T-helper 2 cell (primary cell): ENCODE results near the gene MFN2.
"Not testable (repeated sequence)": the region's sequence is repeated elsewhere in the genome, so short reads cannot be mapped to it uniquely, and the experiment has no call there.

ENCODE experiments used
- DNase-seq, 5 experiments: peaks; one replicate each; pipeline versions ENCODE4 v3.0.0 to v3.0.0-alpha.2; 2012 to 2022

Gene MFN2

DNA sequence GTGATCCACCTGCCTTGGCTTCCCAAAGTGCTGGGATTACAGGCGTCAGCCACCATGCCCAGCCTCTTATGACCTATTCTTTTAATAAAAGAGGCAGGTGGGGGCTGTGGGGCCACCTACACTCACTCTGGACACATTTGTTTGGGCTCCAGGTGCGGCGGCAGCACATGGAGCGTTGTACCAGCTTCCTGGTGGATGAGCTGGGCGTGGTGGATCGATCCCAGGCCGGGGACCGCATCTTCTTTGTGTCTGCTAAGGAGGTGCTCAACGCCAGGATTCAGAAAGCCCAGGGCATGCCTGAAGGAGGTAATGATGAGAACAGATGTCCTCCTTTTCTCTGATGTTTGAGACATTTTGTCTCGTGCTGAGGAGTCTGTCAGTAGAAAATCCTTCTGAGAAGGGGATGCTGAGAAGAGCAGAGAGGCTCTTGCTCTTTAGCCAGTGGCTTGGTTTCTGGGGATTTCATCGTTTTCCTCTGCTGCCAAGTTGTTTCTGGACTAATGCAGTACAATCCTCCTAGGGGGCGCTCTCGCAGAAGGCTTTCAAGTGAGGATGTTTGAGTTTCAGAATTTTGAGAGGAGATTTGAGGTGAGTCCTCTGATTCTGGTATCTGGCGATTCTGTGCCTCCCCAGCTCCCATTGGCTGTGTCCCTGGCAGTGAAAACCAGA, 21.1 kb downstream of the MFN2 start:
- DNase-seq, result peak in 3 of 5 experiments; percentile 14 to 73 (median 27)

DNA sequence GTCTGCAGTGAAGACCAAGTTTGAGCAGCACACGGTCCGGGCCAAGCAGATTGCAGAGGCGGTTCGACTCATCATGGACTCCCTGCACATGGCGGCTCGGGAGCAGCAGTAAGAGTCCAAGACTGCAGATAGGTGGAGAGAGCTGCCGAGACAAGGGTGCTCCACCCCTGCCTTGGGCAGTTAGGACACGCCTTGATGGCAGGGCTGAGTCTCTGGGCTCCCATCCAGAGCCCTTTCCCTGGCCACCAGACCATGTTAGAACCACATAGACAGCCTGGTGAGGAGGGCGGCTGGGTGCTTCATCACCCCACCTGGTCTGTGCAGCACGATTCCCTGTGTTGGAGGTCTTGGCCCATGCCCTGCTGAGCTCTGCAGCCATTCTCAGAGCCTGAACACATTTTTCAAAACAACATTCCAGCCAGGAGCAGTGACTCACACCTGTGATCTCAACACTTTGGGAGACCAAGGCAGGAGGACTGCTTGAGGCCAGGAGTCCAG, 21.8 kb downstream of the MFN2 start:
- no peak for DNase-seq

DNA sequence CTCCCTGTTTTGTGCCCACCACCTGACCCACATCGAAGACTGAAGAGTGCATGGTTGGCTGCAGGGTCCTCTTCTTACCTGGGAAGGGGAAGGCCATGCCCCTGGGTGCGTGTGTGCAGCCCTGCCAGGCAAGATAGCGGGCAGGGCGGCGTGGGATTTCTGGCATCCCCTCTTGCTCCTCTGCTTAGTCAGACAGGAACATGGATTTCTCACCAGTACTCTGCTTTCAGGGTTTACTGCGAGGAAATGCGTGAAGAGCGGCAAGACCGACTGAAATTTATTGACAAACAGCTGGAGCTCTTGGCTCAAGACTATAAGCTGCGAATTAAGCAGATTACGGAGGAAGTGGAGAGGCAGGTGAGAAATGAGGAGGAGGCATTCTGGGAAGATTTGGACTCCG, 23.5 kb downstream of the MFN2 start:
- no peak for DNase-seq

DNA sequence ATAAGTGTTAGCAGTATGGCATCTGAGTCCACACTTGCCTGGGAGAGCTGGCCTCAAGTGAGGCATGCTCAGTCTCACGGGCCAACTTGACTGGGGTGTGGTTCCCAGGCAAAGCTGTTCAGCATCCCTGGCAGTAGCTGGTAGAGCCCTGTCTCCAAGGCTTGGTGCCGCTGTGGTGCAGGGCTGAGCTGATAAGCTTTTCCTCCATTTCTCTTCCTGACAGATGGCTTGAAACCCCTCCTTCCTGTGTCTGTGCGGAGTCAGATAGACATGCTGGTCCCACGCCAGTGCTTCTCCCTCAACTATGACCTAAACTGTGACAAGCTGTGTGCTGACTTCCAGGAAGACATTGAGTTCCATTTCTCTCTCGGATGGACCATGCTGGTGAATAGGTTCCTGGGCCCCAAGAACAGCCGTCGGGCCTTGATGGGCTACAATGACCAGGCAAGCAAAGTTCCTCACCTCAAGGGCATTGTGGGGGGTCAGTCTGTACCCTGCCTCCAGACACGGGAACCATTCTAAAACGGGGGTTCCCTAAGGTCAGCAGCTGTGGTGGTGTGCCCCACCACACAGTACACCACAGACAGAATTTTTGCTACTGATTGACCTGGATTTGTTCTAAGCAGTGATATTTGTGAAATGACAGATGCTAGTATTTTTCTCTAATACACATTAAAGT, 25.4 kb downstream of the MFN2 start:
- no peak for DNase-seq

DNA sequence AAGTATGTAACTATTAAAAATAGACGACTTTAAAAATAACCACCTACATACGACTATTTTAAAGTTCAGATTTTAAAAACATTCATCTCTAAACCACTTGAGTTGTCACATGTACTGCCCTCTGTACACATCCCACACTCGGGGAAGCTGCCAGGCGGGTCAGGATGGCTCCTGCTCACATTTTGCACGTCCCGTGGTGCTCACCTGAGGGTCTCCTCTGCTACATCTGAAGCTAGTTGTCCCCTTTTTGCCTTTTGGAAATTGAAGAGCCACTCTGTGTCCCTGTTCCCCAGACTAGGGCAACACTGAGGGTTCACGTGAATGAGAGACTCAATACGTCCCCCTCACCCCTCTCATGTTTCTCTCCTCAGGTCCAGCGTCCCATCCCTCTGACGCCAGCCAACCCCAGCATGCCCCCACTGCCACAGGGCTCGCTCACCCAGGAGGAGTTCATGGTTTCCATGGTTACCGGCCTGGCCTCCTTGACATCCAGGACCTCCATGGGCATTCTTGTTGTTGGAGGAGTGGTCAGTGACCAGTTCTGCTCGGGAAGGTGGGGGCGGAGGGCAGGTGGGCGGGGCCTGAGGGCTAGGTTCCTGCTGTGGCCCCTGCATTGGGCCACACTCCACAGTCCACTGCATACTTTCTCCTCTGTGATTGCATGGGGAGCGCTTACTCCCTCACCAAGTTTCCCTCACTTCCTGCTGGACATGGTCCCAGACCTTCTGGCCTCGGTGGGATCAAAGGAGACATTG, 26.1 kb downstream of the MFN2 start:
- no peak for DNase-seq

DNA sequence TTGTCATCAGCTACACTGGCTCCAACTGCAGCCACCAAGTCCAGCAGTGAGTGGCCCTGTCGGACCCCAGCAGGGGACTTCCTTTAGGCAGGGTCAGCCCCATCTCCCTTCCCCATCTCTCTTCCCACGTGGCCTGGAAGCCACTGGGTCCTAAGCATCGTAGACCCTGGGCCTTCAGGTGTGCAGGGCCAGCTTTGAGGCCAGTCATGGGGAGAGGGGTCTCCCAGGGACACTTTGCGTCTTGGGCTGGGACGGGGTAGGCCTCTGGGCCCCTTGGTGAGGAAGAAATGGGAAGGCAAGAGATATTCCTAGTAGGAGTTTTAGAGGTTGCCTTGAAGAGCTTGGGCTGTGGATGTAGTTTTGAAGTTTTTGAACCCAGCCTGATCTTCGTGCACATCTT, 27.0 kb downstream of the MFN2 start:
- DNase-seq, result no peak

DNA sequence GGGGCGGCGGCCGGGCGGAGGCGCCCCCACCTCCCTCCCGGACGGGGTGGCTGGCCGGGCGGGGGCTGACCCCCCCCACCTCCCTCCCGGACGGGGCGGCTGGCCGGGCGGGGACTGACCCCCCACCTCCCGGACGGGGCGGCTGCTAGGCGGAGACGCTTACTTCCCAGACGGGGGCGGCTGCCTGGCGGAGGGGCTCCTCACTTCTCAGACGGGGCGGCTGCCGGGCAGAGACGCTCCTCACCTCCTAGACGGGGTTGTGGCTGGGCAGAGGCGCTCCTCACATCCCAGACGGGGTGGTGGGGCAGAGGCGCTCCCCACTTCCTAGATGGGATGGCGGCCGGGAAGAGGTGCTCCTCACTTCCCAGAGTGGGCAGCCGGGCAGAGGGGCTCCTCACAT, 28.1 kb downstream of the MFN2 start:
- not testable (repeated sequence) for DNase-seq

DNA sequence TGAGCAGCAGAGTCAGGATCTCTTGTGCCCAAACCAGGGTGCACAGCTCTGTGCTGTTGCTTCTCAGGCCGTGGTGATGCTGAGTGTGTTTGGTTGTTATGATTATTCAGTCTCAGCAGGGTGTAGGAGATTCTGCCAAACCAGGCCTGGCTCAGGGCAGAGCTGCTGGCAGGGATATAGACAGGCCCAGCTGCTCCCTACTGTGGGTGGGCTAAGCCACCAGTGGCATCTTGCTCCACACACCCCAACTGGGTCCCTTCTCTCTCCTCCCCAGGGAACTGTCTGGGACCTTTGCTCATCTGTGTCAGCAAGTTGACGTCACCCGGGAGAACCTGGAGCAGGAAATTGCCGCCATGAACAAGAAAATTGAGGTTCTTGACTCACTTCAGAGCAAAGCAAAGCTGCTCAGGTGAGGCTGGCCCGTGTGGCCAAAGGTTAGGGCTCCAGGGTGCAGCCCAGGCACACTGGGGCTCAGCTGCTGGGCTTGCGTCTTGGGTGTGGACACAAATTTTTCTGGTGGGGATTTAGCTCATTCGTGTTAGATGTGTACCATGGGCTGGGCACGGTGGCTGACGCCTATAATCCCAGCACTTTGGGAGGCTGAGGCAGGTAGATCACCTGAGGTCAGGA, 29.2 kb downstream of the MFN2 start:
- no peak for DNase-seq

DNA sequence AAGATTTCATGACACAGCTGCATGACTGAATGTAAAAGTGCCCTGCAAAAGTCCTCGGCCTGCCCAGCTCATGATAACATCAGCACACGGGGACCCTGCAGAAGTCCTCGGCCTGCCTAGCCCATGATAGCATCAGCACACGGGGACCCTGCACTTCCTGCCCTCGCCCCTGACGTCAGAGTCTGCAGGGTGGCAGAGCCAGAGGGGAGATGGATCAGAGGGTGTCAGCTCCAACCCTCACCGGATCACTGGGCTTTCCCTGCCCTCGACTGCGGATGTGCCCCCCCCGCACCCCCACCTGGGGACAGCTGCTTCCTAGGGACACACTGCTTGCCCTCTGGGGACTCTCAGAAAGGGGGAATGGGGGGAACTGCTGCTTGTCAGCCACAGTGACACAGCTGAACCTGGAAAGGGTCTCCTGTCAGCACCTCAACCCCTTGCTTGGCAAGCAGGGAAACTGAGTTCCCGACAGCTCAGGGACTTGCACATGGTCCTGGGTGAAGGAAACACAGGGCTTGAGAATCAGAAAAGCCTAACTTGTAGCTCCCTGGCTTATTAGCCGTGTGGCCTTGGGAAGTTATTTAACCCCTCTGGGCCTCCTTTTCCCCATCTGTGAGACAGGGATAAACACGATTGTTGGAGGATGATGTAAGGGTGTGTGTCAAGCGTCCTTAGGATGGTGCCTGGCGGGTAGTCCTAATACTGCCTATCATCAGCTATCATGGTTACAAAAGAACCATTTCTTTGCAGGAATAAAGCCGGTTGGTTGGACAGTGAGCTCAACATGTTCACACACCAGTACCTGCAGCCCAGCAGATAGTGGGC, 30.7 kb downstream of the MFN2 start:
- peak in 1 of 5 experiments; percentile 74 for DNase-seq

DNA sequence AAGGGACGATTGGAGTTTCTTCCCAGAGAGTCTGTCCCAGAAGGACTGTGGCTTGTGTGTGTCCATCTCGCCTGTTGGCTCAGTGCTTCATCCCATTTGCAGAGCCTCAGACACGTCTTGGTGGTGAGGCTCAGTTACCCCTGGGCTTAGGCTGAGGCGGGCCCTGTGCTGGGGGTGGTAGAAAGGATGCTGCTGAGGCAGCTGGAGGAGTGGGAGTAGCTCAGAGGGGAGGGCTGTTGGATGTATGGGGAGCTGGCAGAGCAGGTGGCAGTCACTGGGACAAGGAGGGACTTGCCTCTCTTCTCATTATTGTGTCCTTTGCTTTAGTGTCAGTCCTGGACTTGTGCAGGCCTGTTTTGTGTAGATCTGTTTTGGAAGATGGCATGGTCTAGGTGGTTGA, 31.8 kb downstream of the MFN2 start:
- no peak for DNase-seq

DNA sequence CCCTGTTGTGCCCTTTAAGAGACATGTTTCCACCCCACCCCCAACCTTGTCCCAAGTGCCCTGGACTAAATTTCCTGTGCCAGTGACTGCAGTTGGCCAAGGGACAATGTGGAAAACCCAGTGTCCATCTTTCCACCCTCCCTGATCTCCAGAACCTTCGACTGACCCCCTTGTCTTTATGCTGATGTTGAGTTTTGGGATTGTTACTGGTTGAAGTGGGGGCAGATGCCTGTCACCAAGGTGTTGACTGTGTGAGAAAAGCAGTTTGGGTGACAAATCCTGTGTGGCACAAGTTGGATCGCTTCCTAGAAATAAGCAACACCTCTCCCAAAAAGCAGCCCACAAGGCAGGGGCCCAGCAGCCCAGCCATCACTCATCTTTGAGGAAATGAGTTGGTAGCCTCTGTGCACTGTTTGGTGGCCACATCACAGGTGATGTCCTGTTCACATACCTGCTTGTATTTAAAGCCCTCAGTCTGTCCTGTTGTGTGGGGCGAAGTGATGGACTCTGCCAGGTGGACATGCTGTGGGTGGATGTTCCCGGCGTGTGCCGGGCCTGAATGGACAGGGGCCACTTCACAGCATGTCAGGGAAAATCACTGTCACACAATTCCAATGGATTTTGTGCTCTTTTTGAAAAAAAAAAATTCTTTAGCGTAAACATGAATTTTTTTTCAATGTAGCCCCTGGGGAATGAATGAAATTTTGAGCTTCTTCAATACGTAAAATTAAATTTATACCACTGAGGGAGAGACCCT, 32.5 kb downstream of the MFN2 start:
- DNase-seq, result no peak

DNA sequence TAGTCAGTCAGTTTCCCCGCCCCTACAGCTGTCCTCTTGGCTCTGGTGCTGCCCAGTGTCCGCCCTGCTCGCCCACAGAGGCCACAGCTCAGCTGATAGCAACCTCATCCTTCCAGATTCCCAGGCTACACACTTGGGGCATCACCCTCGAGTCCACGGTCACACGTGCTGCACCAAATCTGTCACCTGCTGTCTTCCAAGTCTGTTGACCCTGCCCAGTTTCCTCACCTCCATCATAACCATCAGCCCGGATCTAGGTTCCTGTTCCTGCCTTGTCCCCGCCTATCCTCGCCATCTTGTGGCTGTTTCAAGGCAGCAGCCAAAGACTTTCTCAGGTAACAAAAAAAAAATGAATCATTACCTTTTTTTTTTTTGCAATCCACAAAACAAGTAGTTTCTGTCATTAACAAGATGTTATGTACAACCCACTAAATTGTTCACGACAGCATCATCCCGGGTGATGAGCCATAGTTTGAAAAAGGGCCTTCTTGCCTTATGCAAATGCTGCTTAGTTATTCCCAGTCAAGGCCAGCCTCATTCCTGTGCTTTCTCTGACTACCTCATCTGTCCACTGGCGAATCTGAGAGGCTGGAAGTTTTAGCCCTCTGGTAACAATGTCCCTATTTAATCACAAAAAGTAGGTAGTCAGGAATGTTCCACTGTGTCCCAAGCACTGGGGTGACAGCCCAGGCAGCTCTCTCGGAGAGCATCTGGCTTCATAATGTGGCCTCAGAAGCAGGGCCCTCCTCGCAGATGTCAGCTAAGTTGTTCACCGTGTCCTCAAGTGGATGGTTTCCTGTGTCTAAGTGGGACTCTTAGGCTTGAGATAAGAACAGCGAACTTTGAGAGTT, 34.1 kb downstream of the MFN2 start:
- DNase-seq, result peak in 1 of 5 experiments; percentile 67

DNA sequence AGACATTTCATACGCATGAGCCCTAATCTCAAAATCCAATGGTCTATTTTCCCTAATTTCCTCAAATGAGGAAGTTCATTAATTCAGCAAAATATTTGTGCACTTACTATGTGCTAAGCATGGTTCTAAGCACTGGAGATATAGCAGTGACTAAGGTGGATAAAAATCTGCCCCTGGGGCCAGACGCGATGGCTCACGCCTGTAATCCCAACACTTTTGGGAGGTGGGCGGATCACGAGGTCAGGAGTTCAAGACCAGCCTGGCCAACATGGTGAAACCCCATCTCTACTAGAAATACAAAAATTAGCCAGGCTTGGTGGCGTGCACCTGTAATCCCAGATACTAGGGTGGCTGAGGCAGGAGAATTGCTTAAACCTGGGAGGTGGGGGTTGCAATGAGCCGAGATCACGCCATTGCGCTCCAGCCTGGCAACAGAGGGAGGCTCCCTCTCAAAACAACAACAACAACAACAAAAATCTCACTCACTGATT, 34.8 kb downstream of the MFN2 start:
- no peak for DNase-seq

DNA sequence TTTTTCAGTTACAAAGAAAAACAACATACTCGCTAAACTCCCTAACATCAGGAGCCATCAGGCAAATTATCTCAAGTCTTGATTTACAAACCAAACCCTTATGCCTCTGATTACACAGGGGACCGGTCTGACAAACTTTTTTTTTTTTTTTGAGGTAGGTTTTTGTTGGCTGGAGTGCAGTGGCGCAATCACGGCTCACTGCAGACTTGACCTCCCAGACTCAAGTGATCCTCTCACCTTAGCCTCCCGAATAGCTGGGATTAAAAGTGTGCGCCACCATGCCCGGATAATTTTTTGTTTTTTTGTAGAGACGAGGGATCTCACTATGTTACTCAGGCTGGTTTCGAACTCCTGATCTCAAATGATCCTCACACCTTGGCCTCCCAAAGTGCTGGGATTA, 35.3 kb downstream of the MFN2 start:
- DNase-seq, result no peak

DNA sequence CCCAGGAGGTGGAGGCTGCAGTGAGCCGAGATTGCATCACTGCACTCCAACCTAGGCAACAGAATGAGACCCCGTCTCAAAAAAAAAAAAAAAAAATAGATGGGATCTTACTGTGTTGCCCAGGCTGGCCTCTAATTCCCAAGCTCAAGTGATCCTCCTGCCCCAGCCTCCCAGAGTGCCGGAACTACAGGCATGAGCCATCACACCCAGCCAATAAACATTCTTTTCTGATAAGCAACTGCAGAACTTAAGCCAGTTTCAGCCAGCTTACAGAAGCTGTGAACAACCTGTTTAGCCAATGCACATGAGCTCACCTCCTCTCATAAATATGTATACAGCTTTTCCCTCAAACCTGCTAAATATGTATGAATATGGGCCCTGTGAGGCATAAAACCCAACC, 35.9 kb downstream of the MFN2 start:
- no peak for DNase-seq

DNA sequence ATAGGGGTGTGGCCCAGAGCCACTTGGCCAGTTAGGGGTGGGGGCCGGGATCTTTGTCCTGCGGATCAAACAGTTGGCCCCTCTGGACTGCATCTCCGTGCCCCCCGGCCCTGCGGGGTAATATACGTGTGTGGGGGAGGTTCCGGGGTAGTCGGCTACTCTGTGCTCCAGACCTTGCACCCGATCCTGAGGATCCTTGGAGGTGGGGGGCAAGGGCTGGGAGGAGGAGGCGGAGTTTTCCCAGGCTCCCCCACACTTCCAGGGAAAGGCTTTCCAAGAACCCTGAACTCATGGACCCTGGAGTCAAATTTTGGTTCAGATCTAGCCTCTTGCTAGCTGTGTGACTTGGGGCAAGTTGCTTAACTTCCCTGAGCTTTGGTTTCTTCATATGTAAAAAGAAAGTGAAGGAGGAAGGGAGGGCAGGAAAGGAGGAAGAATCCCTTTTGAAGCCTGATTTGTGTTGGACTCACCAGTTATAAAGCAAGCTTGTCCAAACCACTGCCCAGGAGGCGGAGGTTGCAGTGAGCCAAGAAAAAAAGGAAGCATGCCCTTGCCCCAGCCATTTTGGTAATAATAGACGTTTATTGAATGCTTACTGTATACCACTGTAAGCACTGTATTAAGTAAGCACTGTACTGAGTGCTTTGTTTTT, 39.7 kb downstream of the MFN2 start:
- DNase-seq, result no peak

DNA sequence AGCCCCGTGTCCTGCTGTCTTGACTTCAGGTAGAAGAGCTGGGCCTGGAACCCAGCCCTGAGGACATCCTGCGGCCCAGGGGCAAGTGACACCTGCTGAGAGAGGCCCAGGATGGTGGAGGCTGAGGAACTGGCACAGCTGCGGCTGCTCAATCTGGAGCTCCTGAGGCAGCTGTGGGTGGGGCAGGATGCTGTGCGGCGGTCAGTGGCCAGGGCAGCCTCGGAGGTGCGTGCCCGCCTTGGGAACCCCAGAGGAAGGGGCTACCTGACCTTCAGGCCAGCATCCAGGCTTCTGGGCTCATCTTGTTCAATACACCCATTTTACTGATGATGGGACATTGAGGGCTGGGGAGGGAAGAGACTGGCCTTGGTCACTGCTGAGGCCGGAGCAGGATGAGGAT, 41.4 kb downstream of the MFN2 start:
- no peak for DNase-seq

DNA sequence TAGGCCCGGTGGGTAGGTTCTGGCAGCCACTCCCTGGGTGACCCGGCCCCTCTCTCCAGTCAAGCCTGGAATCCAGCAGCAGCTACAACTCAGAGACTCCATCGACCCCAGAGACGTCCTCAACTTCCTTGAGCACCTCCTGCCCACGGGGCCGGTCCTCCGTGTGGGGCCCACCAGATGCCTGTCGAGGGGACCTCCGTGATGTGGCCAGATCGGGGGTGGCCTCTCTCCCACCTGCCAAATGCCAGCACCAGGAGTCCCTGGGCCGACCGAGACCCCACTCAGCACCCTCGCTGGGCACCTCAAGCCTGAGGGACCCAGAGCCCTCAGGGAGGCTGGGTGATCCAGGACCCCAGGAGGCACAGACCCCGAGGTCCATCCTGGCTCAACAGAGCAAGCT, 41.8 kb downstream of the MFN2 start:
- DNase-seq, result no peak

DNA sequence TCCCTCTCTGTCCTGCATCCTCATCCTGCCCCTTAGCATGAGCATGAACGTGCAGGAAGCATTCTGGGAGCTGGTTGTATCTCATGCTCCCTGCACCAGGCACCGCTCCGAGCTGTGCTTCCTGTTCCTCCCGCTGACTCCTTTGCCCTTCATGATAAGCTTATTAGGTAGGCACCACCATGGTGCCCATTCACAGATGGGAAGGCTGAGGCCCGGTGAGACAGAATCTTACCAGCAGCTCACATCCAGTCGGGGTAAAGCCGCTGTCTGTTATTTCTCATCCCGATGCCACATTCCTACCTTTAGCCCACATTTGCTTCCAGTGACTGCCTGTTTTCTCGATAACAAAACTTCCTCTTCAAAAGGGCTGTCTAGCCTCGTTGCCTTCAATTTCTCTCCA, 46.3 kb downstream of the MFN2 start:
- no peak for DNase-seq

DNA sequence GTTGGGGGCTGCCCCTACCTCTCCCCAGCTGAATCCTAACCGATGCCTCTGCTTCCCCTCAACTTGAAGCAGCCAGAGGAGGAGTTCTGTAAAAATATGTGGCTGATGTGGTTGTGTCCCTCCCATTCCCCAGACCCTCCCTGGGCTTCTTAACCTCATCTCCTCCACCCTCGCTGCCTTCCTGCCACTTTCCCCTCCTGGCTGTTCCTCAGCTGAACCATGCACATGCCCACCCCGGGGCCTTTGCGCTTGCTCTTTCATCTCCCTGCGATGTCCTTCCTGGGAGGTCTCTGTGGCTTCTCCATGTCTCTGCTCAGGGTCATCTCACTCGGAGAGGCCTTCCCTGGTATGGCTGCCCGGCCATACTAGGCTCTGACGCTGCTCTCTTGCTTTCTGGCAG, 48.0 kb downstream of the MFN2 start:
- no peak for DNase-seq
